ENCODE measurements around the gene LY6G6C.
A peak's percentile ranks its signal among the peaks of the same experiment; 100 is the strongest.

Gene LY6G6C

DNA sequence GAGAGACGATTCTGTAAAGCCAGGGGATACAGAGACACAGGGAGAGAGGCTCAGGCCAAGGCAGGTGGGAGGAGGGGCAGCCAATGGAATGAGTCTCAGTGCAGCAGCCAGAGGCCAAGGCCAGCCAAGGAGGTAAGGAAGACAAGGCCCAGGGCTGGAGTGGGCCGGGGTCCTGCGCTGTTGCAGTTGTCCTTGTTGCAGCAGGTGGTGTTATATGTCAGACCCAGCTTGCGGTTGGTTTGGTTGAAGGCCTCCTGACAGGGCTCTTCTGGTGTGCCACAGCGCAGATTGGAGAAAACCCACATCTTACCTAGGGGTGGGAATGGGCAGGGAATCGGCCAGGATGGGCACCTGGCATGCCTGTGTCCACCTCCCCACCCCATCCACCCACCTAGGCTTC lies 2.5 kb downstream of the LY6G6C start:
- Histone ChIP-seq H3K9me3 (ENCODE audit: insufficient read depth, low read depth, low read length) (no peaks in the 10 kb centered on the region), H3K4me2 (ENCODE audit: low read length) (no peak overlapping the region), H2AFZ (ENCODE audit: insufficient read depth, low read length, poor library complexity) (no peak overlapping the region), H3K14ac (ENCODE audit: low read length) (peak overlapping the region; percentile 21), H3K27ac (ENCODE audit: low read depth, low read length) (no peak overlapping the region), H4K12ac (ENCODE audit: low read depth, low read length) (no peak overlapping the region), H2BK120ac (ENCODE audit: insufficient read depth, low read length, poor library complexity) (peak overlapping the region; percentile 33), H4K8ac (ENCODE audit: low read depth, low read length) (peak overlapping the region; percentile 6), H3K18ac (ENCODE audit: low read length) (no peak overlapping the region), H3K79me2 (ENCODE audit: control insufficient read depth, insufficient read depth, low read length, poor library complexity) (no peaks in the 10 kb centered on the region), H3K23ac (ENCODE audit: low read length) (no peak overlapping the region), H3K4ac (ENCODE audit: low read depth, low read length) (no peak overlapping the region), H3K4me3 (ENCODE audit: low read depth, low read length) (no peak overlapping the region), H4K91ac (ENCODE audit: low read depth, low read length) (peak overlapping the region; percentile 82), H3K36me3 (ENCODE audit: control insufficient read depth in 1 of 2, insufficient read depth in 2 of 2, low read length in 2 of 2) (no peaks in the 10 kb centered on the region), H3K4me1 (ENCODE audit: control insufficient read depth in 1 of 2, insufficient read depth in 2 of 2, low read length in 2 of 2) (peaks cover 21 to 27% of the 10 kb centered on the region in 2 experiments), H2AK5ac (ENCODE audit: low read length) (peak overlapping the region; percentile 6), H2BK5ac (ENCODE audit: low read depth, low read length, poor library complexity) (no peak overlapping the region), H3K27me3 (ENCODE audit: insufficient read depth, low read length) (no peaks in the 10 kb centered on the region), H3K9ac (ENCODE audit: low read length) (no peak overlapping the region), H2BK12ac (ENCODE audit: low read length) (peak overlapping the region; percentile 37), H3K79me1 (ENCODE audit: low read length) (peaks cover 3% of the 10 kb centered on the region)
- no peak for DNase-seq
- WGBS (ENCODE audit: extremely low coverage, insufficient coverage, insufficient read length), result no CpG with 5 or more reads among the region's 6 CpGs

- no peak overlapping the region for H3K9ac ChIP-seq (ENCODE audit: low read length)
- no peak overlapping the region for H2BK5ac ChIP-seq (ENCODE audit: low read depth, low read length, poor library complexity)
- H4K91ac ChIP-seq (ENCODE audit: low read depth, low read length), result no peak overlapping the region
- peaks cover 5% of the 10 kb centered on the region for H3K79me1 ChIP-seq (ENCODE audit: low read length)
- peak; percentile 81 to 94 for DNase-seq
- WGBS (ENCODE audit: extremely low coverage, insufficient coverage, insufficient read length), result no CpG with 5 or more reads among the region's 1 CpG
- H4K8ac ChIP-seq (ENCODE audit: low read depth, low read length), result no peak overlapping the region
- H3K4me1 ChIP-seq (ENCODE audit: control insufficient read depth in 1 of 2, insufficient read depth in 2 of 2, low read length in 2 of 2), result peaks cover 27 to 29% of the 10 kb centered on the region in 2 experiments
- H3K79me2 ChIP-seq (ENCODE audit: control insufficient read depth, insufficient read depth, low read length, poor library complexity), result no peaks in the 10 kb centered on the region
- no peak overlapping the region for H2BK120ac ChIP-seq (ENCODE audit: insufficient read depth, low read length, poor library complexity)
- no peak overlapping the region for H2AFZ ChIP-seq (ENCODE audit: insufficient read depth, low read length, poor library complexity)
- H3K4ac ChIP-seq (ENCODE audit: low read depth, low read length), result no peak overlapping the region
- H3K27me3 ChIP-seq (ENCODE audit: insufficient read depth, low read length), result no peaks in the 10 kb centered on the region
- H3K27ac ChIP-seq (ENCODE audit: low read depth, low read length), result peak overlapping the region; percentile 13
- no peaks in the 10 kb centered on the region for H3K9me3 ChIP-seq (ENCODE audit: insufficient read depth, low read depth, low read length)
- H4K12ac ChIP-seq (ENCODE audit: low read depth, low read length), result no peak overlapping the region
- no peak overlapping the region for H2BK12ac ChIP-seq (ENCODE audit: low read length)
- H3K23ac ChIP-seq (ENCODE audit: low read length), result no peak overlapping the region
- no peak overlapping the region for H3K4me3 ChIP-seq (ENCODE audit: low read depth, low read length)
- H3K36me3 ChIP-seq (ENCODE audit: control insufficient read depth in 1 of 2, insufficient read depth in 2 of 2, low read length in 2 of 2), result no peaks in the 10 kb centered on the region
- no peak overlapping the region for H3K4me2 ChIP-seq (ENCODE audit: low read length)
- no peak overlapping the region for H3K18ac ChIP-seq (ENCODE audit: low read length)
- H2AK5ac ChIP-seq (ENCODE audit: low read length), result no peak overlapping the region
- H3K14ac ChIP-seq (ENCODE audit: low read length), result no peak overlapping the region
Measured at GRCh38 chr6:31718265-31718664, 3.3 kb downstream of the LY6G6C start.

DNA sequence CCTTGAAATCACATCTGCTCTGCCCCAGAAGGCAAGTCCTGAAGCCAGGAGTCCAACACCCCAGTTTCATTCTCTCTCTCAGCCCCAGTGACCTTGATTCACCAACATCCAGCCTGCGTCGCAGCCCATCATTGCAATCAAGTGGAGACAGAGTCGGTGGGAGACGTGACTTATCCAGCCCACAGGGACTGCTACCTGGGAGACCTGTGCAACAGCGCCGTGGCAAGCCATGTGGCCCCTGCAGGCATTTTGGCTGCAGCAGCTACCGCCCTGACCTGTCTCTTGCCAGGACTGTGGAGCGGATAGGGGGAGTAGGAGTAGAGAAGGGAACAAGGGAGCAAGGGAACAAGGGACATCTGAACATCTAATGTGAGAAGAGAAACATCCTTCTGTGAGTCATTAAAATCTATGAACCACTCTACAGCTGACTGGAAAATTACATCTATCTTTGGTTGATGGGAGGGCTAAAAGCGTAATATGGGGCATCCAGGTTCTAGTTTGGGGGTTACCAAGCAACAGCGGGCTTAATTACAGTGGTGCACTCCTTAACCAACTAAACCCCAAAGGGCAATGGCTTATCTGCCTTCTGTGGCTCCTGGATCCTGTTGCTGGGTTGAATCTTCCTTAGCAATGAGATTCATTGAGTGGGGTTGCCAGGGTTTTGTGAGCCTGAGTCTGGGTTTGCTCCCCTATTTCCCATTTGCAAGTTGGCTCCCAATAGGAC lies 3.9 kb downstream of the LY6G6C start:
- Histone ChIP-seq H3K14ac (ENCODE audit: low read length) (no peak overlapping the region), H2AK5ac (ENCODE audit: low read length) (no peak overlapping the region), H3K4me3 (ENCODE audit: low read depth, low read length) (no peak overlapping the region), H3K27ac (ENCODE audit: low read depth, low read length) (peak overlapping the region; percentile 23), H2BK5ac (ENCODE audit: low read depth, low read length, poor library complexity) (no peak overlapping the region), H3K4me1 (ENCODE audit: control insufficient read depth in 1 of 2, insufficient read depth in 2 of 2, low read length in 2 of 2) (peaks cover 27 to 29% of the 10 kb centered on the region in 2 experiments), H3K36me3 (ENCODE audit: control insufficient read depth in 1 of 2, insufficient read depth in 2 of 2, low read length in 2 of 2) (no peaks in the 10 kb centered on the region), H3K9me3 (ENCODE audit: insufficient read depth, low read depth, low read length) (no peaks in the 10 kb centered on the region), H3K79me2 (ENCODE audit: control insufficient read depth, insufficient read depth, low read length, poor library complexity) (no peaks in the 10 kb centered on the region), H3K4me2 (ENCODE audit: low read length) (no peak overlapping the region), H2BK120ac (ENCODE audit: insufficient read depth, low read length, poor library complexity) (no peak overlapping the region), H2BK12ac (ENCODE audit: low read length) (peak overlapping the region; percentile 34), H4K8ac (ENCODE audit: low read depth, low read length) (no peak overlapping the region), H3K27me3 (ENCODE audit: insufficient read depth, low read length) (no peaks in the 10 kb centered on the region), H4K91ac (ENCODE audit: low read depth, low read length) (peak overlapping the region; percentile 56), H4K12ac (ENCODE audit: low read depth, low read length) (no peak overlapping the region), H3K9ac (ENCODE audit: low read length) (no peak overlapping the region), H3K79me1 (ENCODE audit: low read length) (peaks cover 5% of the 10 kb centered on the region), H3K4ac (ENCODE audit: low read depth, low read length) (no peak overlapping the region), H3K18ac (ENCODE audit: low read length) (no peak overlapping the region), H2AFZ (ENCODE audit: insufficient read depth, low read length, poor library complexity) (no peak overlapping the region), H3K23ac (ENCODE audit: low read length) (no peak overlapping the region)
- DNase-seq, result peak; percentile 86 to 87
- WGBS (ENCODE audit: extremely low coverage, insufficient coverage, insufficient read length), result no CpG with 5 or more reads among the region's 10 CpGs

- Histone ChIP-seq H3K23ac (ENCODE audit: low read length) (no peak within 1 kb of the TSS), H4K12ac (ENCODE audit: low read depth, low read length) (peak within 1 kb of the TSS; percentile 12), H2AFZ (ENCODE audit: insufficient read depth, low read length, poor library complexity) (peak within 1 kb of the TSS; percentile 84), H3K4me2 (ENCODE audit: low read length) (no peak within 1 kb of the TSS), H2BK120ac (ENCODE audit: insufficient read depth, low read length, poor library complexity) (peak within 1 kb of the TSS; percentile 11), H3K9me3 (ENCODE audit: insufficient read depth, low read depth, low read length) (no peaks in the 10 kb centered on the region), H2BK12ac (ENCODE audit: low read length) (peak within 1 kb of the TSS; percentile 3), H3K18ac (ENCODE audit: low read length) (no peak within 1 kb of the TSS), H4K8ac (ENCODE audit: low read depth, low read length) (peak within 1 kb of the TSS; percentile 70), H2AK5ac (ENCODE audit: low read length) (peak within 1 kb of the TSS; percentile 15), H3K36me3 (ENCODE audit: control insufficient read depth in 1 of 2, insufficient read depth in 2 of 2, low read length in 2 of 2) (no peaks in the 10 kb centered on the region), H3K14ac (ENCODE audit: low read length) (no peak within 1 kb of the TSS), H3K27ac (ENCODE audit: low read depth, low read length) (no peak within 1 kb of the TSS), H3K79me1 (ENCODE audit: low read length) (peaks cover 5% of the 10 kb centered on the region), H3K9ac (ENCODE audit: low read length) (peak within 1 kb of the TSS; percentile 44), H3K4me3 (ENCODE audit: low read depth, low read length) (no peak within 1 kb of the TSS), H3K4me1 (ENCODE audit: control insufficient read depth in 1 of 2, insufficient read depth in 2 of 2, low read length in 2 of 2) (peaks cover 27 to 29% of the 10 kb centered on the region in 2 experiments), H3K79me2 (ENCODE audit: control insufficient read depth, insufficient read depth, low read length, poor library complexity) (no peaks in the 10 kb centered on the region), H3K4ac (ENCODE audit: low read depth, low read length) (no peak within 1 kb of the TSS), H3K27me3 (ENCODE audit: insufficient read depth, low read length) (no peaks in the 10 kb centered on the region), H4K91ac (ENCODE audit: low read depth, low read length) (peak within 1 kb of the TSS; percentile 70), H2BK5ac (ENCODE audit: low read depth, low read length, poor library complexity) (no peak within 1 kb of the TSS)
- DNase-seq, result no peak
- no CpG with 5 or more reads among the region's 16 CpGs for WGBS (ENCODE audit: extremely low coverage, insufficient coverage, insufficient read length)
Measured at GRCh38 chr6:31715022-31715958, 6.3 kb downstream of the LY6G6C start, which contains the start of gene LY6G6D. Gene LY6G6D, plus strand, starts transcription at chr6:31715348. Its CDS starts 8 bp downstream, at chr6:31715356.

All from trophoblast cell (in vitro differentiated cells and primary cell).